ENCODE data around the gene AOX1. TPM values are rescaled to one million over a fixed set of nuclear protein-coding genes. Genes with fewer than 3 reads are reported as not detected.

The AOX1 gene
- total and polyA plus RNA-seq, 2 of the 8 experiments (the other 6 are each of a cell fraction or from before 2014, with no cell fraction given) = 5.6 to 8.3 TPM

DNA sequence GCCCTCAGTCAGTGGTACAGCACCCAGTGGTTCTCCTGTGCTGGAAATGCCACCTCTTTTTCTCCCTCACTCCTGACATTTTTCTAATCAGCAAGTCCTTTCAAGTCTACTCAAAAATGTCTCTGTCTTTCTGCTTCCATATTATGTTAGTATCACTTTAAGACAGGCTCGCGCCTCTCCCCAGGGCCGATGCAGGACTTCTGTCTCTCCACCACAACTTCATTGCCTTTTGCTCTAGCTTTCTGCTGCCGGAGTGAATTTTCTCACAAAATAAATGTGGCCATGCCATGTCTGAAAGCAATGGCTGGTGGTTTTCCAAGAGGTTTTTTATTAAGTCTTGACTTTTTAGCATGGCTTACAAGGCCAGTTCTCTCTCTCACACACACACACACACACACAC is 73.6 kb downstream of the AOX1 start:
- no peaks in the 10 kb centered on the region for H3K23me2 ChIP-seq (ENCODE audit: low read depth, low read length)
- no peak overlapping the region for H2AFZ ChIP-seq (ENCODE audit: low read length)
- H3K36me3 ChIP-seq (ENCODE audit: control insufficient read depth in 2 of 4, insufficient read depth in 4 of 4, low read length in 3 of 4) = no peaks in the 10 kb centered on the region
- POLR2A ChIA-PET (ENCODE audit: partially characterized antibody) = no interaction called here
- no peaks in the 10 kb centered on the region for H3K27me3 ChIP-seq (replicated peaks in 1 of 4; ENCODE audit: control insufficient read depth in 3 of 4, extremely low read depth in 1 of 4, insufficient read depth in 3 of 4, low read length in 3 of 4)
- no peak overlapping the region for H3K4me2 ChIP-seq (ENCODE audit: insufficient read depth in 1 of 2, low read depth in 2 of 2, low read length in 2 of 2)
- H4K5ac ChIP-seq (ENCODE audit: insufficient read length, low read depth, low read length) = no peak overlapping the region
- H2BK5ac ChIP-seq (ENCODE audit: low read depth, low read length) = no peak overlapping the region
- H3K23ac ChIP-seq (ENCODE audit: insufficient read length) = no peak overlapping the region
- FAIRE-seq = no peak
- no peaks in the 10 kb centered on the region for H3K4me1 ChIP-seq (replicated peaks in 1 of 4; ENCODE audit: control insufficient read depth in 3 of 4, insufficient read depth in 4 of 4, low read length in 3 of 4)
- H2BK15ac ChIP-seq (ENCODE audit: low read length) = no peak overlapping the region
- H2BK20ac ChIP-seq (ENCODE audit: low read length) = no peak overlapping the region
- H3K9ac ChIP-seq (replicated peaks in 1 of 4; ENCODE audit: extremely low read depth in 1 of 4, low read depth in 3 of 4, low read length in 3 of 4) = no peak overlapping the region
- no peaks in the 10 kb centered on the region for H3K79me2 ChIP-seq (ENCODE audit: control insufficient read depth in 1 of 2, insufficient read depth in 2 of 2, low read length in 2 of 2)
- H2BK12ac ChIP-seq (ENCODE audit: low read depth, low read length) = no peak overlapping the region
- H3K14ac ChIP-seq (ENCODE audit: insufficient read length) = no peak overlapping the region
- no peak overlapping the region for H3K56ac ChIP-seq (replicated peaks; ENCODE audit: insufficient read length, low read depth, low read length)
- H3K4me3 ChIP-seq (ENCODE audit: extremely low read depth in 1 of 4, insufficient read depth in 2 of 4, low read depth in 3 of 4, low read length in 4 of 4) = no peak overlapping the region
- WGBS, 2 experiments (ENCODE audit: extremely low coverage in 1 of 2, insufficient coverage in 1 of 2, insufficient read length in 1 of 2, insufficient replicate concordance in 2 of 2, low coverage in 1 of 2, low lambda C conversion rate in 2 of 2, missing lambda C conversion rate in 1 of 2) = 90% methylated on average over 4 of the region's 4 CpGs; no CpG with 5 or more reads in 1 of the 2 experiments
- no peaks in the 10 kb centered on the region for H4K20me1 ChIP-seq (replicated peaks in 1 of 2; ENCODE audit: control insufficient read depth in 1 of 2, insufficient read depth in 2 of 2, low read length in 2 of 2)
- no peak overlapping the region for H4K91ac ChIP-seq (replicated peaks; ENCODE audit: insufficient read length, low read length)
- H3K18ac ChIP-seq (ENCODE audit: extremely low read depth, low read length) = no peak overlapping the region
- H3K4ac ChIP-seq (replicated peaks; ENCODE audit: insufficient read length, low read depth, low read length) = no peak overlapping the region
- H2AK5ac ChIP-seq (ENCODE audit: low read depth, low read length) = no peak overlapping the region
- DNase-seq (ENCODE audit: low read depth in 1 of 2, low spot score in 2 of 2) = no peak
- CTCF ChIA-PET (ENCODE audit: partially characterized antibody) = interaction anchor here (1.0 to 1.6 kb wide), 8 partner anchors 10 to 175 kb away, joined by 3 to 6 read pairs (median 3); partner anchors contain the start of gene AOX1
- H4K8ac ChIP-seq (ENCODE audit: extremely low read depth, insufficient read depth, low read length) = no peak overlapping the region
- TF ChIP-seq YY1 (IDR thresholded peaks at IDR 0.05; ENCODE audit: low read depth, low read length) (no peak), NRF1 (IDR thresholded peaks at IDR 0.05; ENCODE audit: low read depth, low read length) (no peak), KDM1A (IDR thresholded peaks at IDR 0.05; ENCODE audit: borderline replicate concordance, low read length) (no peak), SAP30 (IDR thresholded peaks at IDR 0.05; ENCODE audit: insufficient read depth, insufficient replicate concordance, low read length) (no peak), SIRT6 (IDR thresholded peaks at IDR 0.05; ENCODE audit: low read length) (no peak), POLR2AphosphoS5 (IDR thresholded peaks at IDR 0.05; ENCODE audit: low read depth, low read length) (no peak), SP4 (IDR thresholded peaks at IDR 0.05; ENCODE audit: low read length) (no peak), SRF (IDR thresholded peaks at IDR 0.05; ENCODE audit: low read depth, low read length) (no peak), SP2 (IDR thresholded peaks at IDR 0.05; ENCODE audit: low read length) (no peak), GTF2F1 (IDR thresholded peaks at IDR 0.05; ENCODE audit: borderline replicate concordance, low read depth, low read length) (no peak), TAF1 (IDR thresholded peaks at IDR 0.05; ENCODE audit: low read depth, low read length) (no peak)
- H3K9me3 ChIP-seq (ENCODE audit: insufficient read depth in 2 of 2, low read depth in 1 of 2, low read length in 1 of 2) = no peaks in the 10 kb centered on the region
- no peaks in the 10 kb centered on the region for H3K79me1 ChIP-seq (ENCODE audit: low read depth, low read length)
- no peak overlapping the region for H2BK120ac ChIP-seq (replicated peaks; ENCODE audit: low read depth, low read length)
- no peak overlapping the region for H3K27ac ChIP-seq (ENCODE audit: low read depth, low read length)
